HG03060 (cell line): ENCODE measurements around the gene ZNF25.
"Not testable (repeated sequence)": the region's sequence is repeated elsewhere in the genome, so short reads cannot be mapped to it uniquely, and the experiment has no call there.

Source experiments
- ATAC-seq: cut with Tn5 transposase; IDR thresholded peaks from one replicate; pipeline ENCODE4 v1.9.1; 2021; ENCODE audit warnings: low read depth, moderate number of reproducible peaks; ENCODE audit not compliant: unreplicated experiment

Gene ZNF25

DNA sequence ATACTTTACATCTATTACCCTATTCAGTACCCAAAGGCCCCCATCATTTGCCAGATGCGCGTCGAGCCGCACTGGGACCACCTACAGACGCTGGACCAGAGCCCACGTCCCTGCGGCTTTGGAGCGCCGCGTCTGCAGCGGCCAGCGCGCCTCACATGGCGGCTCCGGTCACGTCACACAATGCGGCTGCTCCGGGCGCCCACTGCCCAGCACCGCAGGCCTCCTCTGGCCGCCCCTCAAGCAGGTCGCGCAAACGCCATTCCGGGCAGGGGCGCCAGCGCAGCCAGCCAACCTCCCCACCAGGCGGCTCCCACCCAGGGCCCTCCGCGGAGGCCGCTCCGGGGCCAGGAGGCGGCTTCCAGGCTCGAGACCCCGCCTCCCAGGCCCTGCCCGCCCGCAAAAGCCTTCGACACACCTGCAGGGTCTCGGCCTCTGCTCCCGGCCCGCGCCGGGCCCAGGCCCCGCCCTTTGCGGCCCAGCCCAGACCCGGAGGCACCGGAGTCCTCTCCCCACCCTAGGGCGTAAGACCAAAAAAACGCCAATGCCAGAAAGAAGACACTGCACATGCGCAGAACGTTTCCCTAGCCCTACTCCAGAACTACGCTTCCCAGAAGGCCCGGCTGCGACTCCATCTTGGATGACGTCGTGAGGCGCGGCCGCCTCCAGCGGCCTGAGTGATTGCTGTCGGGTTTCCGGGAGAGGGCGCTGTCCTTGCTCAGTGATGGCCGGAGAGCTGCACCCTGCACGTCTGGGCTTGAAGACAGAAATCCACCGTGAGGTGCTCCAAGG lies at the start of gene ZNF25:
Gene ZNF25, minus strand, starts transcription at position 557 of the 789 bp plus-strand sequence. CDS start 4,925 bp downstream, outside the sequence.
- ATAC-seq, result peak; percentile 95

DNA sequence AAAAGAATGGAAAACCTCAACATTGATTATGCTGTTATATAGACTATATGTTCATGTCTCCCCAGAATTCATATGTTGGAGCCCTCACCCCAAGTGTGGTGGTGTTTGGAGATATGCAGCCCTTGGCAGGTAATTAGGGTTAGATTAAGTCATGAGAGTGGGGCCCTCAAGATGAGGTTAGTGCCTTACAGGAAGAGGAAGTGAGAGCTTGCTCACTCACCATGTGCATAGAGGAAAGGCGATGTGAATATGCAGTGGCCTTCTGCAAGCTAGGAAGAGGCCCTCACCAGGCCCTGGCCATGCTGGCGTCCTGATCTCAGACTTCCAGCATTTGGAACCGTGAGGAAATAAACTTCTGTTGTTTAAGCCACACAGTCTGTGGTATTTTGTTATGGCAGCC lies 48.8 kb upstream of the ZNF25 start:
- peak; percentile 91 for ATAC-seq

DNA sequence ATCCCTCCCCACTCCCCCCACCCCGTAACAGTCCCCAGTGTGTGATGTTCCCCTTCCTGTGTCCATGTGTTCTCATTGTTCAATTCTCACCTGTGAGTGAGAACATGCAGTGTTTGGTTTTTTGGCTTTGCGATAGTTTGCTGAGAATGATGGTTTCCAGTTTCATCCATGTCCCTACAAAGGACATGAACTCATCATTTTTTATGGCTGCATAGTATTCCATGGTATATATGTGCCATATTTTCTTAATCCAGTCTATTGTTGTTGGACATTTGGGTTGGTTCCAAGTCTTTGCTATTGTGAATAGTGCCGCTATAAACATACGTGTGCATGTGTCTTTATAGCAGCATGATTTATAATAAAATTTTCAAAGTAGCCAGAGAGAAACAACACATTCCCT lies 42.7 kb upstream of the ZNF25 start:
- ATAC-seq, result not testable (repeated sequence)

- no peak for ATAC-seq
These were observed 39.9 kb upstream of the ZNF25 start for GRCh38 chr10:38016354-38016753.

DNA sequence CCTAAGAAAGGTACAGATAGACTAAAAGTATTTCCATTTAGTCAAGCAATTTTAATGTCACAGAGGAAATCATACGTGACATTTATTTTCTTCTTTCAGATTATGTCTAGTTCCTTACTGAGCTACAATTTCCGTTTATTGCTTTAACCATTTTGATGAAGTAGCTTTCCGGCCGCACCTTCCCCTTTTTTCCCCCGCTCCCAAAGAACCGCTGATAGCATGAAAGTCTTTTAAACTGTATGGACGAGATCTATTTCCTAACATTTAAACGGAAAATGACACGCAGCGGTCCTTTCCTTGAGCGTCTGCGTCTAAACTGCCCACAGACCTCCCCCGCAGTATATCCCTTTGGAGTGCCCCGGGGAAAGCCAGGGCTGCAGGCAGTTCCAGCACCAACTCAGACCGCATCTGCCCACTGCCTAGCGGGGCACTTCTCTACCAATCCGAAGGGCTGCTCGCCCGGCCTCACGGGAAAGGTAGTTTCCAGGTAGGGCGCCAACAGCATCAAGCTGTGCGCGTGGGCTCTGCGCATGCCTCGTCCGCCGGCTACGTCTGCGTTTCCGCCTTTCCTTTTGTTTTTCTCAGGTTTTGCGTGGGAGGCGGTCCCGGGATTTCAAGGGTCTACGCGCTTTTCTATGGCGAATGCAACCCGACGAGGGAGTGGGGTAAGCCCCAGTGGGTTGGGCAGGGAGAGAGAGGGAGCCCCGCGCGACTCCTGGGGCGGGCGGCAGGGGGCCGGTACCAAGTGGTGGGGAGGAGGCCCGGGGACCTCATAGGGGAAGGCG lies 33.9 kb upstream of the ZNF25 start, which contains the start of gene ZNF33A:
Gene ZNF33A, plus strand, starts transcription at position 557 of the 785 bp plus-strand sequence. CDS start 1,667 bp downstream, outside the sequence.
- peak; percentile 81 for ATAC-seq

DNA sequence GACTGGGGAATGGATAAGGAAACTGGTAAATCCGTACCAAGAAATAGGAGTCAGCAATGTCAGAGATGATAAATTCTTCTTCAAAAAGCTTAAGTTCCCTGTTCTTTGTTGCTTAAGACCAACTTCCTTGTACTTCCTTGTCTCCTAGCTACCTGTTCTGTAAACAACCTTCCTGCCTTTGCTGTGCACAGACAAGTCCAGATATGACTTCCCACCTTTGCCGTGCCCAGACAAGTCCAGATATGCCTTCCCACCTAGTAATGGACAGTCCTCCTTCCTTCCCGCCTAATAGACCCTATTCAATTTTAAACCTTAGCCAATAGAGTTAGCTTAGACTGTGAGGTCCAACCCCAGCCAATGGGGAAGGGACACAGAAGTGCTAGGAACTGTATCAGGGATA lies 31.5 kb upstream of the ZNF25 start:
- ATAC-seq, result no peak

- ATAC-seq, result no peak
These were observed 31.1 kb upstream of the ZNF25 start for GRCh38 chr10:38007551-38007950.

GRCh38 chr10:38003588-38003987 lies 27.1 kb upstream of the ZNF25 start:
- no peak for ATAC-seq

- no peak for ATAC-seq
These were observed 26.6 kb upstream of the ZNF25 start for GRCh38 chr10:38003026-38003425.

DNA sequence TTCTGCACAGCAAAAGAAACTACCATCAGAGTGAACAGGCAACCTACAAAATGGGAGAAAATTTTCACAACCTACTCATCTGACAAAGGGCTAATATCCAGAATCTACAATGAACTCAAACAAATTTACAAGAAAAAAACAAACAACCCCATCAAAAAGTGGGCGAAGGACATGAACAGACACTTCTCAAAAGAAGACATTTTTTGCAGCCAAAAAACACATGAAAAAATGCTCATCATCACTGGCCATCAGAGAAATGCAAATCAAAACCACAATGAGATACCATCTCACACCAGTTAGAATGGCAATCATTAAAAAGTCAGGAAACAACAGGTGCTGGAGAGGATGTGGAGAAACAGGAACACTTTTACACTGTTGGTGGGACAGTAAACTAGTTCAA lies 24.0 kb upstream of the ZNF25 start:
- ATAC-seq, result not testable (repeated sequence)

DNA sequence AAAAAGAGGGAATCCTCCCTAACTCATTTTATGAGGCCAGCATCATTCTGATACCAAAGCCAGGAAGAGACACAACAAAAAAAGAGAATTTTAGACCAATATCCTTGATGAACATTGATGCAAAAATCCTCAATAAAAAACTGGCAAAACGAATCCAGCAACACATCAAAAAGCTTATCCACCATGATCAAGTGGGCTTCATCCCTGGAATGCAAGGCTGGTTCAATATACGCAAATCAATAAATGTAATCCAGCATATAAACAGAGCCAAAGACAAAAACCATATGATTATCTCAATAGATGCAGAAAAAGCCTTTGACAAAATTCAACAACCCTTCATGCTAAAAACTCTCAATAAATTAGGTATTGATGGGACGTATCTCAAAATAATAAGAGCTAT lies 22.5 kb upstream of the ZNF25 start:
- not testable (repeated sequence) for ATAC-seq

- ATAC-seq, result no peak
These were observed 15.6 kb upstream of the ZNF25 start for GRCh38 chr10:37992083-37992482.

DNA sequence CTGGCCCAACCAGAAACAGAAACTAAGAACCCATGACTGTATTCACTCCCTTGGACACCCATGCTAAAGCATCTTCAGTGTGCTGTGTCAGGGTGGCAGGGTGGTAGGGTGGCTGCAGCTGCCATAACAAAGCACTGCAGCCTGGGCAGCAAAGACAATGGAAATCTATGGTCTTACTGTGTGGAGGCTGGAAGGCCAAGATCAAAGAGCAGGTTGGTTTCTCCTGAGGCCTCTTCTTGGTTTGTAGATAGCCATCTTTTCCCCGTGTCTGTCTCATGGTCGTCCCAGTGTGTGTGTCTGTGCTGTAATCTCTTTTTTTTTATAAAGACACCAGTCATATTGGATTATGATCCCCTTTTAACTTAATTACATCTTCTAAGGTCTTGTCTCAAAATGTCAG lies 15.2 kb upstream of the ZNF25 start:
- no peak for ATAC-seq

DNA sequence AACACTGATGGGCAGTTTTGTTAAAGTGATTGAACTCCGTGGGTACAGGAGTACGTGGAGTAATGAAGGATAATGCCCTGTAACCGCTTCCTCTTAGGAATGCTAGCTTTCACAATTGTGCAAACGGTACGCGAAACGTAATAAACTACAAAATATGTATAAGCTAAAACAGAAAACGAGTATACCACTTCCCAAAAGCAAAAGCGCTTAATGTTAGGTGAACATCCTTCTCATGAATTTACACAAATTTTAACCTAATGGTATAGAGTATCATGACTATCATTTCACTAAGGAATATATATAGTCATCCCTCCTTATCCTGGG lies 395 bp upstream of the ZNF25 start:
- ATAC-seq, result no peak

- no peak for ATAC-seq
These were observed 951 bp downstream of the ZNF25 start for GRCh38 chr10:37975401-37975991.

DNA sequence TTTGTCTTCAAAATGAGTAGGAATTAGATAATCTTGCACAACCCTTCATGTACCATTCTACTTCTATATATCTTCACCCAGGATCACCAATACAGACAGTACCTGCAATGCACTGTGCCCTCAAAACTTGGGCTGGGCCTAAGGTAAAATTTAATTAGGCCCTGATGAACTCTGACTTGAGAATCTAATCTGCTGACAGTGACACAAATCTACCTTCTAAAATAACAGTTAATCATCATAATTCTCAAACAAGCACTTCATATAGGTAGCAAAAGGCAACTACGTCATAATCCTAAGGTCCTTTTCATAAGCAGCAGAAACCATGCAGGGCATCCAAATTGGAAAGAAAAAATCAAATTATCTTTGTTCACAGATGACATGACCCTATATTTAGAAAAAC lies 4.1 kb downstream of the ZNF25 start:
- no peak for ATAC-seq

DNA sequence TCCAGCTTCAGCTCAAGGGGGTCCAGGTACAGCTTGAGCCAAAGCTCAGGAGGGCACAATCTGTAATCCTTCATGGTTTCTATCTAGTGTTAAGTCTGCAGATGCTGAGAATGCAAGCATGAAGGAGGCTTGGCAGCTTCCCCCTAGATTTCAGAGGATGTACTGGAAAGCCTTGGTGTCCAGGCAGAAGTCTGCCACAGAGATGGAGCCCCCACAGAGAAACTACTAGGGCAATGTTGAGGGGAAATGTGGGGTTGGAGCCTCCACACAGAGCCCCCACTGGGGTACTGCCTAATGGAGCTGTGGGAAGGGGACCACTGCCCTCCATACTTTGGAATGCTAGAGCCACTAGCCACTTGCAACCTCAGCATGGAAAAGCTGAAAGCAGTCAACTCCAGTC lies 11.4 kb downstream of the ZNF25 start:
- no peak for ATAC-seq

DNA sequence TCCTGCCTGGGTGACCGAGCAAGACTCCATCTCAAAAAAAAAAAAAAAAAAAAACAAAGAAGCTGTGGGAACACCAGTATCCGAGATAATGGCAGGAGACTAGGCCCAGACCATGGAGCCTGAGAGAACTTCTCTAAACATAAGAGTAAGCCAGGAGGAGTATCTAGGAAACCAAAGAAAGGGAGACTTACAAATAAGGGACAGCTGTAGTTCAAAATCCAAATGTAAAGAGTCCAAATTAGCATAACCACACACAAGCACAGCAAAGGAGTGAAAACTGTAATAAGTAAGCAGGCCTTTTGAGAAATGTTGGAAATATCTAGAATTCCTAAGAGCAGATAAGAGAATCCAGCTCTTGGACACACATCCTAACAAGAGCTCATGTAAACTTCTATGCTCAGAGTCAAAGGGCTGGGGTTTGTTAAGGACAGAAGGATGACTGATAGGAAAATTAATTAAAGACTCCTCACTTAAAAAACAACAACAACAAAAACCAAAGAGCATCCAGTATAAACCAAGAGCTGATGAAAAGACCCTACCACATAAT lies 15.8 kb downstream of the ZNF25 start:
- no peak for ATAC-seq

DNA sequence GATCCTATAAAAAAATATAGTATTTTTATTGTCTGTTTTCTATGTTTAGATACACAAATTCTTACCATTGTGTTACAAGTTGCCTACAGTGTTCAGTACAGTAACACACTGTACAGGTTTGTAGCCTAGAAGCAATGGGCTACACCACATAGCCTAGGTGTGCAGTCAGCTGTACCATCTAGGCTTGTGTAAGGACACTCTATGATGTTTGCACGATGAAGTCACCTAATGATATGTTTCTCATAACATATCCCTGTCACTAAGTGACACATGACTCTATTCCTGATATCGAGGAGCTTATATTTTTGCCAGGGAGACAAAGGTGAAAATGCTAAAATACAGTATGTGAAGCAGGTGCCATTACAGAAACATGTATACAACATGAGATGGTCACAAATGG lies 18.6 kb downstream of the ZNF25 start:
- no peak for ATAC-seq

- no peak for ATAC-seq
These were observed 23.5 kb downstream of the ZNF25 start for GRCh38 chr10:37952926-37953325.
